A549 (cell line): ENCODE data around the gene POLR2J3.
"Not testable (repeated sequence)": the region's sequence is repeated elsewhere in the genome, so short reads cannot be mapped to it uniquely, and the experiment has no call there.

Experiments
- PHF8 ChIP-seq: fragments of 200-600 bp; sonication (generic); IDR thresholded peaks from 2 replicates; pipeline ENCODE4 v1.6.1; 2016; ENCODE audit warnings: low read depth, mild to moderate bottlenecking, antibody characterized with exemption, moderate library complexity, borderline replicate concordance
- USF2 ChIP-seq: fragments of 450-650 bp; IDR thresholded peaks from 2 replicates; pipeline ENCODE4 v1.6.1; 2014; ENCODE audit warnings: antibody characterized with exemption

- TF ChIP-seq PHF8, USF2: not testable (repeated sequence)
Measured at GRCh38 chr7:102614873-102615272, 42.5 kb upstream of the POLR2J3 start.
